Epithelial cell of proximal tubule (primary cell): ENCODE data around the gene MYH9. TPM values are rescaled to one million over a fixed set of nuclear protein-coding genes. Genes with fewer than 3 reads are reported as not detected.

Experiments used
- DNase-seq: peaks from one replicate; pipeline ENCODE4 v3.0.0-alpha.2; 2011; ENCODE audit warnings: low read depth
- H3K4me3 ChIP-seq: 2 replicates; pipeline ENCODE4 v1.5.1; 2011; ENCODE audit warnings: low read depth, mild to moderate bottlenecking, low read length
- total RNA-seq: library from RNA; depleted of rRNA; stranded (reverse); fragments of >200 nt; gene quantifications from 2 replicates; pipeline ENCODE4 v1.2.3, GENCODE V29; 2015
- TF ChIP-seq, protein P1 (sequence below): conservative IDR thresholded peaks from 2 replicates; pipeline ENCODE4 v1.5.1; 2012; ENCODE audit warnings: low read depth, mild to moderate bottlenecking, low read length

The MYH9 gene
- total RNA-seq, 1 donor from 2014 or later: 896 TPM

DNA sequence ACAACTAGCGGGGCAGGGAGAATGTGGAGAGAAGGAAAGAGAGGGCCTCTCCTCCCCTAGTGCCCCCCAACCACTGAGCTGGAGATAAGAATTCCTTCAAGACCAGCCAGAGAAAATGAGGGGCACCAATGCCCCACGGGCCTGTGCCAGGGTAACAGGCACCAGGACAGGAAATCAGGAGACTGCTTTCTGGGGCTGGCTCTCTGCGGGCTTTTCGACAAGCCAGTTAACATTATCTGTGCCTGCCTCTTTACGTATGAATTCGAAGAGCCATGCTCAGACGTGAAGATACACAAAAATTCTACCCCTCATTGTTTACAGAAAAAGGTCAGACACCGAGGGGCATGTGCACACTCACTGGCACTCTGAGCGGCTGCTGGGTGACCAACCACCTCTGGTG is 52.1 kb downstream of the MYH9 start:
- no peak overlapping the region for H3K4me3 ChIP-seq
- no peak for DNase-seq
- TF ChIP-seq, protein P1, sequence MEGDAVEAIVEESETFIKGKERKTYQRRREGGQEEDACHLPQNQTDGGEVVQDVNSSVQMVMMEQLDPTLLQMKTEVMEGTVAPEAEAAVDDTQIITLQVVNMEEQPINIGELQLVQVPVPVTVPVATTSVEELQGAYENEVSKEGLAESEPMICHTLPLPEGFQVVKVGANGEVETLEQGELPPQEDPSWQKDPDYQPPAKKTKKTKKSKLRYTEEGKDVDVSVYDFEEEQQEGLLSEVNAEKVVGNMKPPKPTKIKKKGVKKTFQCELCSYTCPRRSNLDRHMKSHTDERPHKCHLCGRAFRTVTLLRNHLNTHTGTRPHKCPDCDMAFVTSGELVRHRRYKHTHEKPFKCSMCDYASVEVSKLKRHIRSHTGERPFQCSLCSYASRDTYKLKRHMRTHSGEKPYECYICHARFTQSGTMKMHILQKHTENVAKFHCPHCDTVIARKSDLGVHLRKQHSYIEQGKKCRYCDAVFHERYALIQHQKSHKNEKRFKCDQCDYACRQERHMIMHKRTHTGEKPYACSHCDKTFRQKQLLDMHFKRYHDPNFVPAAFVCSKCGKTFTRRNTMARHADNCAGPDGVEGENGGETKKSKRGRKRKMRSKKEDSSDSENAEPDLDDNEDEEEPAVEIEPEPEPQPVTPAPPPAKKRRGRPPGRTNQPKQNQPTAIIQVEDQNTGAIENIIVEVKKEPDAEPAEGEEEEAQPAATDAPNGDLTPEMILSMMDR: no peak

DNA sequence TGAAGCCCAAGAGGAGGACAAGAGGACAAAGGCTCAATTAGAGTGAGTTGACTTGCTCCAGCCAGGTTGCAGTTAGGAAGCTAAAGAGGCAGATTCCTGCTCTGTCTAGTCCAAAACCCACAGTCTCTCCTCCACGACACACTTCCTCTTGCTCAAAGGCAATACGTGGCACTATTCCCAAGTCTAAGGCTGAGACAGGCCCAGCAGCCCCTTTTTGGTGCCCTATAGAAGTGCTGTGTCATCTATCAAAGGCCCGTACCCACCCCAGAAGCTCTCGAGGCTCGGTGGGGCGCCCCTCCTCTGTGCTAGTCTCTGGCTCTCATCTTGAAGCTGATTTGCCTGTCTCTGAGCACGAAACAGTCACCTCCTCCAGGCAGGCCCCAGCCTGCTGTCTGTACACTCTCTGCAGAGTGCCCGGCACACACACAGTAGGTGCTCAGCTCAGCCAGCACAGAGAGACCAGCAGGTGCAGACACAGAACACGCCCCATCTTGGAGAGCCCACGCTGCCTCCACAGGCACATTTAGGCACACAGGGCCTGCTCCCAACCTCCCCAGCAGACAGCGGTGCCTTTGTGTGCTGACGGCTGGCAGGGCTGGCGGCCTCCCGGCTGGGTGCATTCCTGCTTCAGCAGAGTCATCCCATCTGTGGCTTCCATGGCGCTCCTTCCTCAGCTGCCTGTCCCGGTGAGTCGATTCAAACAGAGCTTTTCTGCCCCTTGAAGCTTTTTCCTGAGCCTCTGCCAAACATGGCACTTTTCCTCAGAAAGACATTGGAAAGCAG is 52.8 kb downstream of the MYH9 start:
- H3K4me3 ChIP-seq: no peak overlapping the region
- TF ChIP-seq, protein P1: no peak
- DNase-seq: no peak

DNA sequence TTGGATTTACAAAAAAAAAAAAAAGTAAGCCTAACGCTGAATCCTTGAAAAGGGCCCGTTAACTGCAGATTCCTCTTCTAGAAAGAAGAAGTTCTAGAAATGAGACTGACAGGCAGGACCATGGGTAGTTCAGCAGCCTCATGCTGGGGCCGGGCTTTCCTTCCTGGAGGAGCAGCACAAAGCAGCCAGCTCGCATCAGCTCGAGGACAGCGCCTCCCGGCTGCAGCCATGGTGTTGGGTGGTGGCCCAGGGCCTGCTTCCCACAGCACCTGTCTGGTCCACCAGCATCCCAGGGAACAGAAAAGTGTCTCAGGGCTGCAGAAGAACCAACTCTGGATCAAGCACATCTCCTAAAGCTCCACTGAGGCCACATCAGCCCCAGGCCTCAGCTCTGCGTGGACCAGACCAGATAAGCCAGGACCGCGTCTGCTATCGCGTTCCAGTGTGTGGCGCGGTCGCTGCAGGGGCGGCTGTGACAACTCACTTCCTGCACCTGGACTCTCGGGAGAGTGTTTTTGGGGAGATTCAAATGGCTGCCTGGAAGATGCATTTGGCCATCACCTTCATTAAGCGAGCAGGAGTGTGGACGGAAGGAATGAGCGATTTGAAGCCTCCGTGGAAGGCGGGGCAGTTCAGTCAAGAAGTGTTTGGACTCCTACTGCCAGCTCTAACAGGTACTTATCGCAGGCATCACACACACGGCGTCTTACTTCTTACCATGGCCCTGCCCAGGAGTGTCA is 53.5 kb downstream of the MYH9 start:
- DNase-seq: no peak
- no peak overlapping the region for H3K4me3 ChIP-seq
- TF ChIP-seq, protein P1: peak; percentile 34

DNA sequence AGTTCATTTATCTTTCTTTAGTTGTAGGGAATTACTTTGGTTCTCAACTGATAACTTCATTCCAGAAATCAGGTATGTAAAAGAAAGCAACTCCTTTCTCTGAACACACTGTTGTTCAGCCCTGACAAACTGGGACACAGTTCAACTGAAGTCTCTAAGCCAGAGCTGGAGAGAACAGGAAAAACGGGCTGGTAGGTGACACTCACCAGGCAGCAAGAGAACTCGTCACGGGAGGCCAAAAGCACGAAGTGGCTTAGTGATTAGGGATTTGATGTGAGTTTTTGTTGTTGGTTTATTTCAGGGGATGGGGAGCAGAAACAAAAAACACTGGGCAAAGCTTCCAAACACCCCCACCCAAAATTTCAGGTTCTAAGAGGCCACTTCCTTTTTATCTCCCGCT is 54.1 kb downstream of the MYH9 start:
- no peak for DNase-seq
- no peak overlapping the region for H3K4me3 ChIP-seq
- TF ChIP-seq, protein P1: no peak

DNA sequence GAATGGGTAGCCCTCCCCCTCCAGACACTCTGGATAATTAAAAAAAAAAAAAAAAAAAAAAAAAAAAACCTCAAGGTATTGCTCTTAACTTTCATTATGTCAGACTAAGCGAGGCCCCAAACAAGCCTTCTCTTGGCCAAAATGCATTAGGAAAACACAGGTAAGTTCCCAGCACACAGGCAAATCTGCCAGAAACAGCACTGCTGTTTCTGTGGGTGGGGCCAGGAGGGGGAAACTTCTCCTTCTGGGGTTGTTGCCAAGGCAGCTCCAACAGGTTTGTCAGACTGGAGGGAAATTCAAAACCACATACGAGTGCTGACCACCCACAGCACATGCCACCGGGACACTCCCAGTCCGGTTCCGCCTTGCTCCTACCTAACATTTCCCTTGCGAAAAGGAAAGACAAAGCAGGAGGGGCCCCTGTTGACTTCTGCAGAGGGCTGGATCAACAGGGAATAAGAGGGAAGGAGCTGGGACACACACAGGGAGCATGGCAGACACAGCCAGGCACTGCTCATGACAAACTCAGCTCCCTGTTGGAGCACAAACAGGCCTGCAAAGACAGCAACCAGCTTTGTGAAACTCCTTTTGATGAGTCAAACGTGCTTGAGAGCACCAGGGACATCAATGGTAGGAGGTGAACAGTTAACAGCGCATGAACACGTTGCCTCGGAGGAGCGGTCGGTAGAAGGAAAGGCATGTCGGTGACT is 55.0 kb downstream of the MYH9 start:
- TF ChIP-seq, protein P1: no peak
- DNase-seq: no peak
- H3K4me3 ChIP-seq: no peak overlapping the region

DNA sequence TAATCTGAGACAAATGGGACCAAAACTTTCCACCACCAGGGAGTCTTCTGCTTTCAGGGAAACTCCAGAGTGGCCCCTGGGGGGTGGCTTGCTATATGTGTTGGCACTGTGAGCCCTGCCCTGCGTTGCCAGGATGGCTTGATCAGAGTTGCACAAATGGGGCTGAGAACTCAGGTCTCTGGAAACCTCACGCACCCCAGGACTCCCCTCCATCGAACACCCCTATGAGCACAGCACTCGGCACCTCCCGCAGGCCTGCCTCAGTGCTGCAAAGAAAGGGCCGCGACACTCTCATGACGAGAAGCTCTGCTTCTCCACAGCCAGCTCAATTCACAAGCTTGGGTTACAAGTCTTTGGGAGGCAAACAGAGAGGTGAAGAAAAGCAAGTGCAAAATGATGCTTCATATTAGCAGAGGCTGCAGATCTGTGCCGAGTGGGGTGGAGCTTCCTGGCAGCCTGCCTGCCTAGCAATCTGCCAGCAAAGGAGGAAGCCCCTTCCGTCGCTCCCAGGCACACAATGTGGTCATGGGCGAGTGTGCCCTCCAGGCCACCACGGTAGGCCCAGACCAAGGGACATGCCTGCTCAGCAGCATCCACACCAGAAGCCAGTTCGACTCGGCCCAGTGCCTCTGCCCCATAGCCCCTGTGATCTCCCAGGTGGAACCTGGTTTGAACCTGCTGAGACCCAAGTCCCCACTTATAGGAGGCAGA is 55.7 kb downstream of the MYH9 start:
- H3K4me3 ChIP-seq: no peak overlapping the region
- no peak for DNase-seq
- TF ChIP-seq, protein P1: no peak
